Measurements from ENCODE around the gene STIL.
A peak's percentile ranks its signal among the peaks of the same experiment; 100 is the strongest.
"Not testable (repeated sequence)": the region's sequence is repeated elsewhere in the genome, so short reads cannot be mapped to it uniquely, and the experiment has no call there.

The STIL gene

DNA sequence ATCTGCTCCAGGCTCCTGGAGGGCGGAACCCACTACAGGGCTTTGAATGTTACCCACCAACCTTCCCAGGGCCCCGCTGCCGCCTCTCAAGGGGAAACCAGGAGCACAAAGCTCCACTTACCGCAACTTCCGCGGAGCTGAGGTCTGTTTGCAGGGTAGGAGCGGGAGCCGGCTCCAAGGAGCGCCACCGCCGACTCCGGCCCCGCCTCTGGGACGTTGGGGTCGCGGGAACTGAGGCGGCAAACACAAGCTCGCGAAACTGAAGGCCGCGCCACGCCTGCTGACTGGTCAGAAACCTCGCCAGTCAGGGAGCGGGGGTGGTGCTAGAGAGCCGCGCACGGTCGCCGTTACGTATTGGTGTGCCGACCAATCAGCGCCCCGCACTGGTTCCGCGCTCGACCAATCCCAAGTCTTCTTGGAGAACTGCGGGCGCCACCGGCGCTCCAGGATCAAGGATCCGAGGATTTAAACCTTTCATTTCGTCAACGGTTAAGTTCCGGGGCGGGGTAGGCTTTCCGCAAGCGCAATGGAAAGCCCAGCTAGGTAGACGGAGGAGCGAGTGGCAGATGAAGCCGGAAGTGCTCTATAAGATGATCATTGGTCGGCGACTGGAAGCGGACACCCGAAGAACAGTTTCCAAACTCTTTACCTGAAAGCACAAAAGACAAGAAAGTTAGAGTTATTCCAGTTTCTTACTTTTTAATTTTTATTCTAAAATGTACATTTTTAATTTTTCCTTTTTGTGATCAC is at the start of gene STIL:
STIL (minus strand) TSS at position 233 of the 750 bp plus-strand sequence. CDS start 3,828 bp downstream, outside the sequence.
- DNase-seq, result peak; percentile 98

DNA sequence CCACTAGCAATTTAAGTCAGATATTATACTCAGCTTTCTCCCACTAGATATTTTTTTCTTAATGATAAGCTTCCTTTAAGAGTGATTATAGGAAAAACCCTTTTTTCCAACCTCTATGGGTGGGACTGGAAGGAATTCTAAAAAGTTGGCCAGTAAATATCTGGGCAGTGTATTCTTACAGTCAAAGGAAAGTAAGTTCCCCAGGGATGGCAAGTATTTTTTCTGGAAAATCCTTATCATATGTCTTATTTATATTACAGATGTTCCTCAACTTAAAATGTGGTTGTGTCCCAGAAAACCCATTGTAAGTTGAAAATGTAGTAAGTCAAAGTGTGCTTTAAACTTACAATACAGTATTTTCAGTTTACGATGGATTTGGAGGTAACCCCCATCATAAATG is 48.9 kb upstream of the STIL start:
- no peak for DNase-seq

DNA sequence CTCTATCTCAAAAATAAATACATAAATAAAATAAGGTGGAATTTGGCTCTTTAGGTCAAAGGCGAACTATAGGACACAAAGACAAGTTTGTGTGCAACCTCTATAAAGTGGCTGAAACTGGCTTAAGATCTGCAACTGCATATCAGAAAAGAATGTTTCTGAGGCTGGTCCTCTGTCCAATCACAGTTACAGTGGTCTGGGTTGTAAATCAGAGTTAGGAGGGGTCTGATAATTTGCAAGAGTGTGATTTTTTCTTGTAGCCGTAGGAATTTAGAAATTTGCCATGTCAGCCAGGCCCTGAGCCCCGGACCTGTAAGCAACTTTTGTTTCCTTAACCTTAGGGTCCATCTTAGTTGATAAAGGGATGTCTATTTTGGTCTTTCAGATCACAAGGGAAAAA is 47.4 kb upstream of the STIL start:
- DNase-seq, result no peak

DNA sequence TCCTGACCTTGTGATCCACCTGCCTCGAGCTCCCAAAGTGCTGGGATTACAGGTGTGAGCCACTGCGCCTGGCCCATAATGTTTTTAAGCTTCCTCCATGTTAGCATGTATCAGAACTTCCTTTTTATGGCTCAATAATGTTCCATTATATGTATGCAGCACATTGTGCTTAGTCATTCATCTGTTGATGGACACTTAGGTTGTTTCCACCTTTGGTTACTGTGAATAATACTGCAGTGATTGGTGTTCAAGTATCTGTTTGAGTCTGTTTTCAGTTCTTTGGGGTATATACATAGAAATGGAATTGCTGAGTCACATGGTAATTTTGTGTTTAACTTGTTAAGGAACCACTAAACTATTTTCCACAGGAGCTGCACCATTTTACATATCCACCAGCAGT is 37.4 kb upstream of the STIL start:
- DNase-seq, result no peak

DNA sequence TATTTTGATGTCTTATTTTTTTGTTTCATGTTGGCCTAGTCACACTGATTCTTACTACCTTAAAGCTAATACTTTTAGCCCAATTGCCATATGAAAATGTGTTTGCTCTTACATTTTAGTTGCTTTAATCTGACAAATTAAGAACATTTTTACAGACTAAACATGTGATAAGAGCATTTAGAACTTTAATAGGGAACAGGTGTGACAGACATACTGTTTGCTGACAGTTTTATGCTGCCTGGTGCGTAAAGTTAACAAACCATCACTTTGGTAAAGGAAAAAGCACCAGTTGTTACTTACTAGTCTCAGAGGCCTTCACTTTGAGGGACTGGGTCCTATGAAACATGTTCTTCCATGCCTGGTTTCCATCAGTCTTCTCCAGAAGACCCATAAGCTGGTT is 34.3 kb upstream of the STIL start:
- no peak for DNase-seq

DNA sequence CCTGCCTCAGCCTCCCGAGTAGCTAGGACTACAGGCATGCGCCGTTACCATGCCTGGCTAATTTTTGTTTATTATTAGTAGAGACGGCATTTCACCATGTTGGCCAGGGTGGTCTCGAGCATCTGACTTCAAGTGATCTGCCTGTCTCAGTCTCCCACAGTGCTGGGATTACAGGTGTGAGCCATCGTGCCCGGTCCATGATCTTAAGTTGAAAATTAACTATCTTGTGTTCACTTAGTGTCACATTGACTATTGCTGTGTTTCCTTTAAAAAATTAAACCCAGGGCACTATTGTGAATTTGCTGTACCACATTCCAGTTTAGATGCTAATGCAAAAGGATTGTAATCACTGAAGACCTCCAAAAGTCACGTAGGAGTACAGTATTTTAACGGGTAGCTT is 33.8 kb upstream of the STIL start:
- DNase-seq, result no peak

DNA sequence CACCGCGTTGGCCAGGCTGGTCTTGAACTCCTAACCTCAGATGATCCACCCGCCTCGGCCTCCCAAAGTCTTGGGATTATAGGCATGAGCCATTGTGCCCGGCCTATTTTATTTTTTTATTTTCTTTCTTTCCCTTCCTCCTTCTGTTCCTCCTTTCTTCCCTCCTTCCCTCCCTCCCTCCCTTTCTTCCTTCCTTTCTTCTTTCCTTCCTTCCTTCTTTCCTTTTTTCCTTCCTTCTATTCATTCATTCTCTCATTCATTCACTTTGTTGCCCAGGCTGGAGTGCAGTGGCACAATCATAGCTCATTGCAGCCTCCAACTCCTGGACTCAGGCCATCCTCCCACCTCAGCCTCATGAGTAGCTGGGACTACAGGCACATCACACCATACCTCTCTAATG is 33.0 kb upstream of the STIL start:
- not testable (repeated sequence) for DNase-seq

DNA sequence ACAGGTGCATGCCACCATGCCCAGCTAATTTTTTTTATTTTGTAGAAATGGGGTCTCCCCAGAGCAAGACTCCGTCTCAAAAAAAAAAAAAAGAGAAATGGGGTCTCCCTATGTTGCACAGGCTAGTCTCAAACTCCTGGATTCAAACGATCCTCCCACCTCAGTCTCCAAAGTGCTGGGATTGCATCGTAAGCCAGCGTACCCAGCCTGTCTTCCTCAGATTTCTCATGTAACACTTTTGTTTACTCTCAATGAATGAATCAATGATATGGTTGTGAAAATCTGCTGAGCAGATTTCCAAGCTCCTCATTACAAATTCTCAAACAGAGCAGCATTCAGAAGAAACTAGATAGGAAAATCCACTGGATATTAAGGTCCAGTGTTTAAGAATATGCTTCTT is 26.3 kb upstream of the STIL start:
- no peak for DNase-seq

DNA sequence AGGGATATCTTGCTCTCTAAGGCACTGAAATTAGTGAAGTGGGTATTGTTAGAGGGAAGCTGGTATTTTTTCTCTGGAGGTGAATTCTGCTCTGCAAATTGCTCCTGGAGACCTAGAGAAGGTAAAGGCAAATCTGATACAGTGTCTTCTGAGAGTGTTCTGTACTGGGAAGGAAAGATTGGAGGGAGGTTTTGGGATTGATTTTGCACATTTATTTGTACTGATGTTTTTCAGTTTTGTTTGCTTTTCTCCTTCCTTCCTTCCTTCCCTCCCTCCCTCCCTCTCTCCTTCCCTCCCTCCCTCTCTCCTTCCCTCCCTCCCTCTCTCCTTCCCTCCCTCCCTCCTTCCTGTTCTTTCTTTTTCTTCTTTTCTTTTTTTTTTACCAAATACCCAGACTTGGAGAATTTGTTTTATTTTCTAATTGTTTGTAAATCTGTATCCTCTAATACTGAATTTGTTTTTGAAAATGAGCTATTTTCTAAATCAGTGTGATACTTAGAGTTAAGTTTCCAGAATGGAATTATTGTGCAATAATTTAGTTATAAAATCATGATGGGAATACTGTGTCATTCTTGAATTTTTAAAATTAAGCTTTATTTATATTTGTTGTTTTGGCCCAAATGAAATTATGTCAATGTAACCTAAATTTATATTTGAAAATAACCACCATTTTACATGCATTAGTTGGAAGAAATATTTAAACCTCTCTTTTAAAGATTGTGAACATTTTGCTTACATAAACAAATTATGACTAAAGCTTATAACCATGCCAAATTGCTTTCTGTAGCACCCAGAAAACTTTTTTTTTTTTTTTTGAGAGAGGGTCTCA is 24.5 kb upstream of the STIL start:
- DNase-seq, result no peak

DNA sequence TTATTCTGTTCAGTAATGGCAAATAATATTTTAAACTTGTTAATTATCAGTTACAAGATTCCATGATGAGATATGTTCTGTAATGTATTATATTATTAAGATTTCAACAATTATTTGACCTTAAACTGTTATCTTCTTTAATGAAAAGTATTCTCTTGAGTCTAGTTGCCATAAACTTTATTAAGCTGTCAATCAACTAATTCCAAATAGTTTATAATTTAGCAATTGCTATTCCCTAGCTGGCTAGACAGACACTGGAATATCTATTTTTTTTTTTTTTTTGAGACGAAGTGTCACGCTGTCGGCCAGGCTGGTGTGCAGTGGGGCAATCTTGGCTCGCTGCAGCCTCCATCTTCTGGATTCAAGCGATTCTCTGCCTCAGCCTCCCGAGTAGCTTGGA is 23.4 kb upstream of the STIL start:
- no peak for DNase-seq

DNA sequence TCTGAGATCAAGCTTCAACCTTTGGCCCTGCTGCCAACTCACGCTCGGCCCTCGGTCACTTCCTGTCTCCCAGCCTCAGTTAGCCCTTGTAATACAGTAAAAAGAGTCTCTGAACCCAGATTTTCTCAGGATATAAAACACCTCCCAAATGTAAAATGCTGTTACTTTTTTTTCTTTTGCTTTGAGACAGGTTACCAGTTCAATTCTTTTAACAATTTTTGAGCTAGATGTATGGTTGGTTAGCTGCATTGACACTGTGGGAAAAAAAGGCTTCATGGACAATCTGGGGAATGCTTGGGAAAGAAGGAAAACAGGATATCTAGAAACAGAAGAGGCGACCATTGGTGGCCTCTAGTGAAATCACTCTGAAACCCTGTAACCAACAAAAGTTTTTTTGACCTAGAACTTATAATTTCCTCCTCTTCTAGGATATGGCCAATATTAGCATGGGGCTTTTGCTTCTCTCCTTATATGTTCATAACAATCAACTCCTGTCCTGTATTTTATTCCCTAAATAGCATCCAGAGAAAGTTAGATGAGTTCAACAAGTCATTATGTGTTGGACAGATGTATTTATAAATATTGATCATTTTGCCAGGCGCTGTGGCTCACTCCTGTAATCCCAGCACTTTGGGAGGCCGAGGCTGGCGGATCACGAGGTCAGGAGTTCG is 21.0 kb upstream of the STIL start:
- DNase-seq, result no peak

DNA sequence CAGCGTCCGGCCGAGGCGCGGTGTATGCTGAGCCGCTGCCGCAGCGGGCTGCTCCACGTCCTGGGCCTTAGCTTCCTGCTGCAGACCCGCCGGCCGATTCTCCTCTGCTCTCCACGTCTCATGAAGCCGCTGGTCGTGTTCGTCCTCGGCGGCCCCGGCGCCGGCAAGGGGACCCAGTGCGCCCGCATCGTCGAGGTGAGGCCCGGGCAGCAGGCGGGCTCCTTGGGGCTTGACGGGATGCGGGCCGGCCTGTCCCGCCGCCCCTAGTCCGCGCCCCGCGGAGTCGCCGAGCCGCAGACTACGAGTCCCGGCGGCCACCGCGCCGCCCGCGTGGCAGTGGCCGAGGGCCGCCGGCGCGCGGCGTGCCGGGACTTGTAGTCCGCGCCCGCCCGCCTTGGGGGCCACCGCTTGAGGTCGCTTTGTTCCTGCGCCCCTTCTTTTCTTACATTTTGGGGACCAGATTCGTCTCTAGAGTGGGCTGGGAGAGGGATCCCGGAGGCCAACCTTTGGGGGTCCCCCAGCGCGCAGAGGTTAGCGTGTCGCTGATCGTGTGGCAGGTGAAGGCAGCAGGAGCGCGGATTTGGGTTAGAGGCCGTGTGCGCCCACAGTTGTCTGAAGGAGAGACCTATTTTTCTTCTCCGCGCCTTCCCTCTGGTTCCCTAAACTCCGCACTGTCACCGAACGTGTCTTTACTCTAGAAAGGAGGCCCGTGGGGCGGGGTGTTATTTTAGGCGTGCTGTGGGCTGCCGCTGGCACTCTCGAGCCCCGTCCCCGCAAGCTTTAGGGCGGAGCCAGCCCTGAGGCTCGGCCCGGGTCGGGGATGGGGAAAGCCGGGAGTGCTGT is 20.2 kb upstream of the STIL start:
- DNase-seq, result peak; percentile 74

DNA sequence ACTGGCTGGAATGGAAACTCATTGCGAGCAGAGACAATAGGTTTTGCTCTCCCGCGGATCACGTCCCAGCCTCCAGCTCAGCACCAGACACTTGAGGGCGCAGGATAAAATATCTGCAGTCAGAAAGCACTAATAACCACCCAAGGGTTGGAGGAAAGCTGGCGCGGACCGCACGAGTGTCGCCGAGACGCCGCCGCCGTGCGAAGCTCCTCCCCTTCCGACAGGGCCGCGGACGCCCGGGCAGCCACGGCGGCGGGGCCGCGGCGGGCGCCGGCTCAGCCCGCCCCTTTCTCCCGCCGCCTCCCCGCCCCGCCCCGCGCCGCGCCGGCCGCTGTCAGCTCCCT is 19.6 kb upstream of the STIL start, which contains the start of gene CMPK1:
CMPK1 (plus strand) TSS at position 213 of the 344 bp plus-strand sequence. CDS start 156 bp downstream, outside the sequence.
- DNase-seq, result peak; percentile 83

DNA sequence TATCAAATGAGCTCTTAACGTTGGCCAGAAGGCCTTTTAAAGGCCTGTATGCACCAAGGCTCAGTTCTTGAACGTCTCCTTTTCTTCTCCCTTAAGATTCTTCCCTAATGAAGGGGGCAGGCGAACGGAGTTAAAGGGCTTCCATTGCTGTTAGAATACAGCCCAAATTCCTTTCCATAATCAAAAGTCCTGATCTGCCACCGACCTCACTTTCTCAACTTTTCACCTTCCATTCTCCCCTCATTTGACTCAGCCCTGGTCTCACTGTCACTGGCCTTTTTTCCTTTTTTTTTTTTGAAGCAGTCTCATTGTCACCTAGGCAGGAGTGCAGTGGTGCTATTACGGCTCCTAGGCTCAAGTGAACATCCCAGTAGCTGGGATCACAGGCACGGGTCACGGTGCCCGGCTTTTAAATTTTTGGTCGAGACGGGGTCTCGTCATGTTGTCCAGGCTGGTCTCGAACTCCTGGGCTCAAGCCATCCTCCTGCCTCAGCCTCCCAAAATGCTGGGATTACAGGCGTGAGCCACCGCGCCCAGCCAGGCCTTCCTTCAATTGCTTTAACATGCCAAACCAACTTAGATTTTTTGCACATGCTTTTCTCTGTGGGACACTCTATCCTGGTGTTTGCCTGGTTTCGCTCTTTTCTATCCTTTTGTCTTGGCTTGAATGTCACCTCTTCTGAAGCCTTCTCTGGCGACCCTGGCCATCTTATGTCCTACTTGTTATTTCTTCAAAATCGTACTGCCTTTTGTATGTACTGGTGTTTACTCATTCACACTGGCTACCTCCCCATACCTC is 19.0 kb upstream of the STIL start:
- DNase-seq, result no peak

DNA sequence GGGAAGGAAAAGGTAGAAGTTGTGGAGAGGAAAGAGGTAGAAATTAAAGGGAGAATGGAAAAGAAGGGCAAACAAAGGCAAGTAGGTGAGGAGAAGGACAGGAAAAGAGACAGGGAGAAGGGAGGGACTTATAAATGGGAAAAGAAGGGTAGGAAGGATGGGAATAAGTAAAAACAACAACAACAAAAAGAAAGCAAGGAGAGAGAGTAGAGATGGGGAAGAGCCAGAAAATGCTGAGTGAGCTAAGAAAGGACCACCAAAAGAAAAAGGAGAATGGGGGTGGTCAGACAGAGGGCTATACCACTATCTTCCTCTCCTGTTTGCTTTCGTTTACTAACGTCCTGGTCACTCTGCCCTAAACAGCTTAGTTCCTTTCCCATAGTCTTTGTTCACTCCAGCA is 17.9 kb upstream of the STIL start:
- DNase-seq, result no peak

DNA sequence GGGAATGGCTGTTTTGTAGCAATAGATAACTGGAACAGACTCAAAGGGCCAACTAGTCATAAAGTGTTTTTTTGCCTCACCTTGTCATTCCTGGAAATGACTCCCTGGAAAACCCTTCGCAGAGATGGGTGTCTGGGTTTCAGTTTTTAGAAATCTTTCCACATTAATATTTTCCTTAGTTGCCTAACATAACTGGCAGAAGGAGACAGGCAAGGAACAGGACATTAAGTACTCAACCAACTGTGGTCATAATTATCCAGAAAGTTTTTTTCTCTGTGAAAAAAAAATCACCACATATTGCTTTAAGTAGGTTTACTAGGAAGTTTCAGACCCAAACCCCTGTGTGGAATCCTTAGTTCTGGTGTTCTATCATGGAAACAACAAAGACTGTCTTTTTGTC is 16.3 kb upstream of the STIL start:
- DNase-seq, result no peak

DNA sequence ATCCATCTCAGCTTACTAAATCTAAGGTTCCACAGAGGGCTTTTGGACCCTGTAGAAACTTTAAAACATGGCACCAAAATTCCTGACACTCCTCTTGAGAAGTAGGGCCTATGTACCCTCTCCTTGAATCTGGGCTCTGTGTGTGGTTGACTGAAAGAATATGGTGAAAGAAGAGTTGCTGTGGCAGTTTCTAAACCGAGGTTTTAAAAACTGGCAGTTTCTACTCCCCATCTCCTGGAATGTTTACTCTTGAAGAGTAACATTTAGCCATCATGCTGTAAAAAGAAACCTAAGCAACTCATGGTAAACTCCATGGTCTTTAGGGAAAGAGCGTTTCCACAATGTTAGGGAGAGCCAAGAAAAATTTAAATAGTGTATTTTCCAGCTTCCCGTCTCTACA is 15.0 kb upstream of the STIL start:
- DNase-seq, result no peak

DNA sequence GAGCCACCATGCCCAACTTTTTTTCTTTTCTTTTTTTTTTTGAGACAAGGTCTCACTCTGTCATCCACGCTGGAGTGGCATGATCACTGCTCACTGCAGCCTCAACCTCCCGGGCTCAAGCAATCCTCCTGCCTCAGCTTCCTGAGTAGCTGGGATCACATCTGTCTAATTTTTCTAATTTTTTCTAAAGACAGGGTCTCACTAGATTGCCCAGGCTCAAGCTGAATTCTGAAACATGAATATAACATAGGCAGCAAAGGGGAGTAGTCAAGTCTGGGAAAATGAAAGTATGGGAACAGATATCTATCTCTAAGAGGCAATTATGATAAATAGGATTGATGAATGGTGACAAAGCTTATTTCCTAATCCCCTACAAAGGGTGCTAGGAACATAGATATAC is 12.3 kb upstream of the STIL start:
- DNase-seq, result no peak

DNA sequence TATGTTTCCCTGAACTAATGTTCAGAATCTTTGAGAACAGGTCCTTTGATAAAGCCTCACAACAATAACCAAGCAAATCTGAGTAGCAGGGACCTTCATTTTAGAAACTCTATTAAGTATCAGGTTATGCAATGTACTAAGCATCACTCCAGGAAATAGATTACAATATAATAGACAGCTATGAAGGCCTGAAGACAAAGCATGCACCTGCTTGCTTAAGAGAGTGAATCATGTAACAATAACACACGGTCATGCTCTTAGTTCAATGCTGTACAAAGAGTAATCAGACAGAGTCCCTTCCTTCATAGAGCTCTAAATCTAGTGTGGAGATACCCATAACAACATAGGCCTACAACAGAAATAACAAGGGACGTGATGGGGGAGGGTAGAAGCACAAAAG is 11.6 kb upstream of the STIL start:
- DNase-seq, result no peak

DNA sequence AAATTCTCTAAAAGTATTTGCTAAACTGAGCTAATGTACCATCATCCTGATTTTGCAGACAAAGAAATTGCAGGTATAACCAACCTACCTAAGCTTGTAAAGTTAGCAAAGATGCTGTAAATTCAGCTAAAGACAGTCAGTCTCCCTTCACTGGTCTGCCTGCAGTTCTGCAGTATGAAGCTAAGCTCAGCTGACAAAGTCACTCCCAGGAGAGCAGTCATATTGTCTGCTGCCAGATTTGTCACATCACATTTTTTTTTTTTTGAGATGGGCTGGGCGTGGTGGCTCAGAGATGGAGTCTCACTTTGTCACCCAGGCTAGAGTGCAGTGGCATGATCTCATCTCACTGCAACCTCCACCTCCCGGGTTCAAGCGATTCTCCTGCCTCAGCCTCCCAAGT is 10.7 kb upstream of the STIL start:
- no peak for DNase-seq

DNA sequence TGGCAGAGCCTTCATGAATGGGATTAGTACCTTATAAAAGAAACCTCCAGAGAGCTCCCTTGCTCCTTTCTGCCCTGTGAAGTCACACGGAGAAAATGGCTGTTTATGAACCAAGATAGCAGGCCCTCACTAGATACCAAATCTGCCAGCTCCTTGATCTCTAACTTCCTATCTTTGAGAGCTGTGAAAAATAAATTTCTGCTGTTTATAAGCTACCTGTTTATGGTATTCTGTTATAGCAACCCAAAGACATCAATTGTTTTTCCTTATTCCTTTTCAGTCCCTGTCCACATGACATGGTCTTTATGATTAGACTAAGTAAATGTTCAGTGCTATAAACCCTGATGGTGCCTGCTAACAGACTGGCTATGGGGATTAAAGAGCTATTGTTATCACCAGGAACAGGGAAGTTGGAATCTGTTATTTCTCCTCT is 9.7 kb upstream of the STIL start:
- DNase-seq, result no peak

DNA sequence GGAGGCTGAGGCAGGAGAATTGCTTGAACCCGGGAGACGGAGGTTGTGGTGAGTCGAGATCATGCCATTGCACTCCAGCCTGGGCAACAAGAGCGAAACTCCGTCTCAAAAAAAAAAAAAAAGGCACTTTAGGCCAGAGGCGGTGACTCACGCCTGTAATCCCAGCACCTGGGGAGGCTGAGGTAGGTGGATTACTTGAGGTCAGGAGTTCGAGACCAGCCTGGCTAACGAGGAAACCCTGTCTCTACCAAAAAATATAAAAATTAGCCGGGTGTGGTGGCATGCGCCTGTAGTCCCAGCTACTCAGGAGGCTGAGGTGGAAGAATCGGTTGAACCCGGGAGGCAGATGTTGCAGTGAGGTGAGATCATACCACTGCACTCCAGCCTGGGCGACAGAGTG is 6.0 kb upstream of the STIL start:
- not testable (repeated sequence) for DNase-seq
